ENCODE results near the gene TMA16. TPM values are rescaled to one million over a fixed set of nuclear protein-coding genes. Genes with fewer than 3 reads are reported as not detected.
"Not testable (repeated sequence)": the region's sequence is repeated elsewhere in the genome, so short reads cannot be mapped to it uniquely, and the experiment has no call there.

TMA16 gene
- total and polyA plus RNA-seq, 11 donors, result 6.1 to 16.9 (median 11.5) TPM

DNA sequence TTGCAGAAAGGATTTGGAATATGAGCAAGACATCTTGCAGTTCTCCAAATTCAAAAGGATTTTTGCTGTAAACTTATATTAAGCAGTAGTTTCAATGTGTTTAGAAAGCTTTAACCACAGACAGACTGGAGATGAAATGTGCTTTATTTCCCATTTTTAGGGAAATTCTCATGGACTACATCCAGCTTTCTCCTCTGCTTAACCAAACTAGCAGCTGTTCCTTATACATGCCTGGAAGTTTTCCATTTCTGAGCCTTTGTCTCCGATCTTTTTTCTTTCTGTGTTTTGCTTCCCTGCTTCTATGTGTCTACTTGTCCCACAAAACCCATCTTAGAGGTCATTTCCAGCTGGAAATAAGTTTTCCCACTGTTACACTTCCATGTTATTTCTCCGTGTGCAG, 41.6 kb downstream of the TMA16 start:
- no peak for DNase-seq
- 57 to 73% (median 70%) methylated on average over 2 of the region's 2 CpGs for WGBS, 4 donors
- Histone ChIP-seq H3K27me3 (no peaks in the 10 kb centered on the region), H3K36me3 (peaks cover 0 to 52% (median 4%) of the 10 kb centered on the region in 9 donors), H3K9me3 (no peaks in the 10 kb centered on the region), H3K4me1 (no peaks in the 10 kb centered on the region), H3K4me3 (no peak overlapping the region), H3K27ac (no peak overlapping the region)
- intact Hi-C loops (cut with DNase I), result no loop called here
- no peak for ATAC-seq
- no peak for TF ChIP-seq POLR2A (IDR thresholded peaks at IDR 0.05)
- TF ChIP-seq, protein P1, sequence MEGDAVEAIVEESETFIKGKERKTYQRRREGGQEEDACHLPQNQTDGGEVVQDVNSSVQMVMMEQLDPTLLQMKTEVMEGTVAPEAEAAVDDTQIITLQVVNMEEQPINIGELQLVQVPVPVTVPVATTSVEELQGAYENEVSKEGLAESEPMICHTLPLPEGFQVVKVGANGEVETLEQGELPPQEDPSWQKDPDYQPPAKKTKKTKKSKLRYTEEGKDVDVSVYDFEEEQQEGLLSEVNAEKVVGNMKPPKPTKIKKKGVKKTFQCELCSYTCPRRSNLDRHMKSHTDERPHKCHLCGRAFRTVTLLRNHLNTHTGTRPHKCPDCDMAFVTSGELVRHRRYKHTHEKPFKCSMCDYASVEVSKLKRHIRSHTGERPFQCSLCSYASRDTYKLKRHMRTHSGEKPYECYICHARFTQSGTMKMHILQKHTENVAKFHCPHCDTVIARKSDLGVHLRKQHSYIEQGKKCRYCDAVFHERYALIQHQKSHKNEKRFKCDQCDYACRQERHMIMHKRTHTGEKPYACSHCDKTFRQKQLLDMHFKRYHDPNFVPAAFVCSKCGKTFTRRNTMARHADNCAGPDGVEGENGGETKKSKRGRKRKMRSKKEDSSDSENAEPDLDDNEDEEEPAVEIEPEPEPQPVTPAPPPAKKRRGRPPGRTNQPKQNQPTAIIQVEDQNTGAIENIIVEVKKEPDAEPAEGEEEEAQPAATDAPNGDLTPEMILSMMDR (IDR thresholded peaks at IDR 0.05), result no peak

DNA sequence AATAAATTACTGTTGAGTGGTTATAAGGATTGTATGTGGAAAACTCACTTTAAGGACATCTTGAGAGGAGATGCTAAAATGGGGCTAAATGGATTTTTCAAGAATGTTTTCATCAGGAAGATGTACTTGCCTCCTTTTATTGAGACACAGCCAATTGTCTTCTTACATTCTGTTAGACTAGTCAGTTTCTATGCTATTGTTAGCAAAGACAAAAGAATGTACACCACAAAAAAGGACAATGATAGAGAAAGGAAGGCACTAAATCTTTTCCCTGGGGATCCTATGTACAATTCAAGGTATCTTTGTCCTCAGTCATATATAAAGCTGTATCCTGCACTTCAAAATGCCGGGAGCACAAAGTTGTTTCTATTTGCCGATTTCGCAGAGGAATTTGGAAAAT, 42.6 kb downstream of the TMA16 start:
- Histone ChIP-seq H3K36me3 (peaks cover 0 to 56% (median 0%) of the 10 kb centered on the region in 9 donors), H3K27me3 (no peaks in the 10 kb centered on the region), H3K9me3 (no peaks in the 10 kb centered on the region), H3K4me1 (no peaks in the 10 kb centered on the region), H3K4me3 (no peak overlapping the region), H3K27ac (no peak overlapping the region)
- no peak for TF ChIP-seq POLR2A (IDR thresholded peaks at IDR 0.05)
- TF ChIP-seq, protein P1 (IDR thresholded peaks at IDR 0.05), result no peak
- no peak for DNase-seq
- no peak for ATAC-seq
- intact Hi-C loops (cut with DNase I), result no loop called here
- 90 to 97% (median 95%) methylated on average over 3 of the region's 3 CpGs for WGBS, 4 donors

DNA sequence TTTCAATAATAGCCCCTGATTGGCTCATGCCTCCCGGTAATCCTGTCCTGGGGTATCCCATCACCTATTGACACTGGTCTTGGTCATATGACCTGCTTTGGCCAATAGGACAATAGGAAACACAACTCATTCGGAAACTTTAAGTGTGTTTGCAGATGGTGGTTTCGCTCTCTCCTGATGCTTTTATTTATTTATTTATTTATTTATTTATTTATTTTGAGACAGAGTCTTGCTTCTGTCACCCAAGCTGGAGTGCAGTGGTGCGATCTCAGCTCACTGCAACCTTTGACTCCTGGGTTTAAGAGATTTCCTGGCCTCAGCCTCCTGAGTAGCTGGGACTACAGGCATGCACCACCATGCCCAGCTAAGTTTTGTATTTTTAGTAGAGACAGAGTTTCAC, 44.3 kb downstream of the TMA16 start:
- intact Hi-C loops (cut with DNase I); H3K4me3 ChIP-seq; H3K27me3 ChIP-seq; H3K4me1 ChIP-seq; H3K9me3 ChIP-seq; DNase-seq; H3K27ac ChIP-seq; ATAC-seq: not testable (repeated sequence)
- H3K36me3 ChIP-seq, result peaks cover 0 to 59% (median 0%) of the 10 kb centered on the region in 9 donors
- 66 to 93% (median 83%) methylated on average over 4 of the region's 4 CpGs for WGBS, 4 donors

DNA sequence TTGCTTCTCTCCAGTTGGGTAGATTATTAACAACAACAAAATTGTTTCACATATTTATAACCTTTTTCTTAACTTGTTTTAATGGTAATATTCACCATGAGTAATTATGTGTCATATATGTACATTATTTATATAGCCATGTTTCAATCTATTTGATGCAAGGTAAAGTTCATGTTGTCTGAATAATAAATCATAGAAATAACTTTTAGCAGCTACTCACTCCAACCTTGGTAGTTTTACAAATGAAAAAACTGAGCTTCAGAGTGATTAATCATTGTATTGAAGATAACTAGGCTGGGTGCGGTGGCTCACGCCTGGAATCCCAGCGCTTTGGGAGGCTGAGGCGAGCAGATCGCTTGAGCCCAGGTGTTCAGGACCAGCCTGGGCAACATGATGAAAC, 46.0 kb downstream of the TMA16 start:
- no peak for DNase-seq
- Histone ChIP-seq H3K4me1 (peaks cover 0 to 12% (median 0%) of the 10 kb centered on the region in 12 donors), H3K36me3 (peaks cover 0 to 60% (median 0%) of the 10 kb centered on the region in 9 donors), H3K9me3 (no peaks in the 10 kb centered on the region), H3K4me3 (no peak overlapping the region), H3K27ac (no peak overlapping the region), H3K27me3 (no peaks in the 10 kb centered on the region)
- intact Hi-C loops (cut with DNase I), result loop anchor here in 4 of 10 donors (5.0 to 10.0 kb wide), 4 partner anchors 53 to 1046 kb away; no protein-coding TSS in a partner anchor
- ATAC-seq, result no peak
- WGBS, 4 donors, result 95 to 98% (median 96%) methylated on average over 5 of the region's 5 CpGs
- no peak for TF ChIP-seq POLR2A (IDR thresholded peaks at IDR 0.05)

DNA sequence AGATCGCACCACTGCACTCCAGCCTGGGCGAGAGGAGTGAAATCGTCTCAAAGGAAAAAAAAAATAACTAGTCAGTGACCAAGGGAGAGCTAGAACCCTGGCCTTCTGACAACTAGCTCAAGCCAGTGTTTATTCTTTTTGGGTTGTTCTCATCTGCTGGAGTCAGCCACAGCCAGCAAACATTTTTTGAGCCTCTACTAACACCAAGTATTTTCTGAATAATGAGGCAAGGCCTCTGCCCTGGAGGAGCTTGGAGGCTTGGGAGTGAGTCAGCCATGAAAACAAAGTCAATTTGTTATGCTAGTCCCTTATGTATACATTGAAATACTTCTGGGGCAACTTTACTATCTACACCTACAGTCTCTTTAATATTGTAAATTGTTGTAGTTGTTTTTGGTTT, 46.5 kb downstream of the TMA16 start:
- no peaks in the 10 kb centered on the region for H3K9me3 ChIP-seq
- H3K36me3 ChIP-seq, result peaks cover 0 to 59% (median 0%) of the 10 kb centered on the region in 9 donors
- TF ChIP-seq POLR2A (IDR thresholded peaks at IDR 0.05), result no peak
- TF ChIP-seq, protein P1 (IDR thresholded peaks at IDR 0.05), result no peak
- H3K27me3 ChIP-seq, result no peaks in the 10 kb centered on the region
- H3K4me3 ChIP-seq, result no peak overlapping the region
- intact Hi-C loops (cut with DNase I), result loop anchor here in 4 of 10 donors (5.0 to 10.0 kb wide), 4 partner anchors 54 to 1046 kb away; no protein-coding TSS in a partner anchor
- WGBS, 4 donors, result 69 to 82% (median 74%) methylated on average over 3 of the region's 3 CpGs
- ATAC-seq, result no peak
- DNase-seq, result no peak
- peaks cover 0 to 12% (median 0%) of the 10 kb centered on the region in 12 donors for H3K4me1 ChIP-seq
- H3K27ac ChIP-seq, result no peak overlapping the region

Measured in heart left ventricle (tissue), 16 donors.